ENCODE results near the gene FOXA3.

The FOXA3 gene

GRCh38 chr19:45824041-45824471 is 40.1 kb upstream of the FOXA3 start:
- H3K4me2 ChIP-seq: peak overlapping the region; percentile 14; the same call in 1 of the 2 replicates
- H3K4me1 ChIP-seq (ENCODE audit: low read depth, poor library complexity, severe bottlenecking): peaks cover 48% of the 10 kb centered on the region
- H3K9ac ChIP-seq: no peak overlapping the region
- no peak overlapping the region for H3K4me3 ChIP-seq (IDR thresholded peaks at IDR 0.05; ENCODE audit: insufficient read depth, low read depth, low read length)
- peak overlapping the region; percentile 30; the same call in 1 of the 2 replicates for H3K27ac ChIP-seq
- no peaks in the 10 kb centered on the region for H3K36me3 ChIP-seq (ENCODE audit: insufficient read depth)
- H4K20me1 ChIP-seq (ENCODE audit: insufficient read depth): no peaks in the 10 kb centered on the region
- H3K79me2 ChIP-seq (ENCODE audit: insufficient read depth, low read depth): no peaks in the 10 kb centered on the region
- TF ChIP-seq, protein P1, sequence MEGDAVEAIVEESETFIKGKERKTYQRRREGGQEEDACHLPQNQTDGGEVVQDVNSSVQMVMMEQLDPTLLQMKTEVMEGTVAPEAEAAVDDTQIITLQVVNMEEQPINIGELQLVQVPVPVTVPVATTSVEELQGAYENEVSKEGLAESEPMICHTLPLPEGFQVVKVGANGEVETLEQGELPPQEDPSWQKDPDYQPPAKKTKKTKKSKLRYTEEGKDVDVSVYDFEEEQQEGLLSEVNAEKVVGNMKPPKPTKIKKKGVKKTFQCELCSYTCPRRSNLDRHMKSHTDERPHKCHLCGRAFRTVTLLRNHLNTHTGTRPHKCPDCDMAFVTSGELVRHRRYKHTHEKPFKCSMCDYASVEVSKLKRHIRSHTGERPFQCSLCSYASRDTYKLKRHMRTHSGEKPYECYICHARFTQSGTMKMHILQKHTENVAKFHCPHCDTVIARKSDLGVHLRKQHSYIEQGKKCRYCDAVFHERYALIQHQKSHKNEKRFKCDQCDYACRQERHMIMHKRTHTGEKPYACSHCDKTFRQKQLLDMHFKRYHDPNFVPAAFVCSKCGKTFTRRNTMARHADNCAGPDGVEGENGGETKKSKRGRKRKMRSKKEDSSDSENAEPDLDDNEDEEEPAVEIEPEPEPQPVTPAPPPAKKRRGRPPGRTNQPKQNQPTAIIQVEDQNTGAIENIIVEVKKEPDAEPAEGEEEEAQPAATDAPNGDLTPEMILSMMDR (conservative IDR thresholded peaks at IDR 0.05; ENCODE audit: low read depth, low read length): no peak
- no peaks in the 10 kb centered on the region for H3K27me3 ChIP-seq (ENCODE audit: insufficient read depth, low read depth)
- no peak overlapping the region for H2AFZ ChIP-seq (ENCODE audit: low read depth)

DNA sequence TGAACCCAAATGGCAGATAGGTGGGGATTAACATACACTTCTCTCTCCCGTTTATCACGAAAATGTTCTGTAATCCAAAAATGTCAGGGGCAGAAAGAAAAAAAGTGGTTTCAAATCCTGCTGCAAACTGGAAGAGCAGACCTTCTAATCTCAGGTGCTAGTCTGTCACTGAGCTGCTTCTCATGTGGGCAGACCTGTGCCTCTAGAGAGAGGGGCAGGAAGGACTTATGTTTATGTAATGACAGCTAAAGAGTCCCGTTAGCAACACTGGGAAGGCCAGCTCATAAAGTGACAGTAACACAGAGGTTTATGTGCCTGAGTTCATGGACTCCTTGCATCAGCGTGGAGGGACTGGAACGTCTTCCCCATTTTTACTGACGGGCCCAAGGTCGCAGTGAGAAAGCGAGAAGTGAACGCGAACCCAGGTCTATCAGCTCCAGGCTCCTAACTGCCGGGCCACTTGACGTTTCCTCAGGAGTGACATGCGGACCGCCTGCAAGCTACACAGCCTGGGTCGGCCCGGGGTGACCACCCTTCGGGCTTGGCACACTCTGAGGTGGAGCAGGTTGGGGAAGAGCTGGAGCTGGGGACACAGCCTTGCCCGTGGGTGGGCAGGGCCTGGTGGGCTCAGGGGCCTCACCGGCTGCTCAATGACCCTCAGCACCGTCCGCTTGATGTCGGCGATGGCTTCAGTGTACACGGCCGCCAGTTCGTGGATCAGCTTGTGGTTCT is 39.4 kb upstream of the FOXA3 start:
- H3K36me3 ChIP-seq (ENCODE audit: insufficient read depth): no peaks in the 10 kb centered on the region
- H3K4me2 ChIP-seq: peak overlapping the region; percentile 14; the same call in 1 of the 2 replicates
- H3K27ac ChIP-seq: peak overlapping the region; percentile 30; the same call in 1 of the 2 replicates
- H3K27me3 ChIP-seq (ENCODE audit: insufficient read depth, low read depth): no peaks in the 10 kb centered on the region
- TF ChIP-seq, protein P1 (conservative IDR thresholded peaks at IDR 0.05; ENCODE audit: low read depth, low read length): no peak
- H3K9ac ChIP-seq: no peak overlapping the region
- no peak overlapping the region for H3K4me3 ChIP-seq (IDR thresholded peaks at IDR 0.05; ENCODE audit: insufficient read depth, low read depth, low read length)
- peaks cover 48% of the 10 kb centered on the region for H3K4me1 ChIP-seq (ENCODE audit: low read depth, poor library complexity, severe bottlenecking)
- H2AFZ ChIP-seq (ENCODE audit: low read depth): no peak overlapping the region
- no peaks in the 10 kb centered on the region for H4K20me1 ChIP-seq (ENCODE audit: insufficient read depth)
- H3K79me2 ChIP-seq (ENCODE audit: insufficient read depth, low read depth): no peaks in the 10 kb centered on the region

DNA sequence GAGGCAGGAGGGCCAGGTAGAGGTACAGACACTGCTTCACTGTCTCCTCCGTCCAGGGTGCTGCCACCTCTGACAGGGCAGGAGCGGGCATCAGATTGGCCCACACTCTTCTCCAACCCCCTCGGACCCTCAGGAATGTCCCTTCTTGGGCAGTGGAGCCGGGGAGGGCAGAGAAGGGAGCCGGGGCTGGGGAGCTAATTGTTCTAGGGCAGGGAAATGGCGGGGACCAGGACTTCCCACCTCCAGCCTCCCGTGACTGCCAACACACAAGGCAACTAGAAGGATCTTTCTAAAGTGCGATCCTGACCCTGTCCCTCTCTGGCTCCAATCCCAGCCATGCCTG is 38.9 kb upstream of the FOXA3 start:
- Histone ChIP-seq H3K79me2 (ENCODE audit: insufficient read depth, low read depth) (no peaks in the 10 kb centered on the region), H3K27ac (no peak overlapping the region), H3K36me3 (ENCODE audit: insufficient read depth) (no peaks in the 10 kb centered on the region), H3K4me2 (peak overlapping the region; percentile 14; the same call in 1 of the 2 replicates), H4K20me1 (ENCODE audit: insufficient read depth) (no peaks in the 10 kb centered on the region), H3K4me1 (ENCODE audit: low read depth, poor library complexity, severe bottlenecking) (peaks cover 48% of the 10 kb centered on the region), H2AFZ (ENCODE audit: low read depth) (no peak overlapping the region), H3K4me3 (IDR thresholded peaks at IDR 0.05; ENCODE audit: insufficient read depth, low read depth, low read length) (no peak overlapping the region), H3K27me3 (ENCODE audit: insufficient read depth, low read depth) (no peaks in the 10 kb centered on the region), H3K9ac (no peak overlapping the region)
- TF ChIP-seq, protein P1 (conservative IDR thresholded peaks at IDR 0.05; ENCODE audit: low read depth, low read length): no peak

DNA sequence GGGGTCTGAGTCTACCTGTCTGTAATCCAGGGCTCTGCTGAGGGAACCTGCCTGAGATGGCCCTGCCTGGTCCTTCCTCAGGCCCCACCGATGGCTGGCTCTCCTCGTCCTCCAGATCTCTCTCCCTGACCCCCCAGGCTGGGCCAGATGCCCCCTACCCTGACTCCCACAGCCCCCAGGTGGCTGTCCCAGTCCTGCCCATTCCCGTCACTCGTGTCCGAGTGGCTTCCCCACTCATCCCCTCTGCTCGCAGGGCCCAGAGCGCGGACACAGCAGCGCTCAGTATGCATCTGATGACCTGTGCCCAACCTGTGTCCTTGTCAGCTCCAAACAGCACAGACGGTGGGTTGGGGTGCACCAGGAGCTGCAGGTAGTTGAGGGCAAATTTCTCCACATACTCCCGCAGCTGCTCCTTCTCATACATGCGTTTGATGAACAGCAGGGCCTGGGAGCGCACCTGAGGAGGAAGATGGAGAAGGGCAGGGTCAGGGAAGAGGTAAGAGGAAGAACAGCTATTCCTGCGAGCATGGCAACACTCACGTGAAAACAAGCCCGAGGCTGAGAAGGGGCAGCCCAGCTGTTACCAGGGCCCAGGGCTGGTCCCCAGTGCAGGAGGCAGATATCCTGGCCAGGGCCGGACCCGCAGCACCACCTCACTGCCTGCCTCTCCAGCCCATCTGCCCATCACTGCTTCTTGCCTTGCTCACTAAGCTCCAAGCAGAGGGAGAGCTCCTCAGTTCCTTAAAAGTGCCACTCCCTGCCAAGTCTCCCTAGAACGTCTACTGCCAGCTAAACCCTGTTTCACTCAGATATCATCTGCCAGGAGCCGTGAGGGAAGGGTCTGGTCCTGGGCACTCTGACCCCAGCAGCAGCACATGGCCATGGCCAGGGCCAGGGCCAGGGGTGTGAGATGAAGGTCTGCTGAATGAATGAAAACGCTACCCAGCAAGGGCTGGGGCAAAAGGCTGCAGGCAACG is 37.9 kb upstream of the FOXA3 start:
- no peak overlapping the region for H3K4me3 ChIP-seq (IDR thresholded peaks at IDR 0.05; ENCODE audit: insufficient read depth, low read depth, low read length)
- H4K20me1 ChIP-seq (ENCODE audit: insufficient read depth): no peaks in the 10 kb centered on the region
- H3K4me1 ChIP-seq (ENCODE audit: low read depth, poor library complexity, severe bottlenecking): peaks cover 48% of the 10 kb centered on the region
- H2AFZ ChIP-seq (ENCODE audit: low read depth): no peak overlapping the region
- no peak overlapping the region for H3K4me2 ChIP-seq
- no peaks in the 10 kb centered on the region for H3K36me3 ChIP-seq (ENCODE audit: insufficient read depth)
- TF ChIP-seq, protein P1 (conservative IDR thresholded peaks at IDR 0.05; ENCODE audit: low read depth, low read length): no peak
- H3K27me3 ChIP-seq (ENCODE audit: insufficient read depth, low read depth): no peaks in the 10 kb centered on the region
- H3K27ac ChIP-seq: no peak overlapping the region
- H3K9ac ChIP-seq: no peak overlapping the region
- H3K79me2 ChIP-seq (ENCODE audit: insufficient read depth, low read depth): no peaks in the 10 kb centered on the region

All from KMS-11 (cell line).